A549 (cell line): ENCODE results near the gene SEMA3B. TPM values are rescaled to one million over a fixed set of nuclear protein-coding genes. Genes with fewer than 3 reads are reported as not detected.

Experiments used
- ATAC-seq, 2 experiments: fragments of 200-7000 bp in 1 of 2; fragments of >200 bp in 1 of 2; cut with Nextera tagmentation in 1 of 2; cut with Tn5 transposase in 1 of 2; 3 replicates each; pipeline versions ENCODE4 v1.8.0 to v1.9.1; 2018 to 2020; ENCODE audit warnings: mild to moderate bottlenecking in 1 of 2, moderate library complexity in 1 of 2
- CTCF ChIA-PET: fragments of 300-600 bp; sonication (Branson Sonifier 250); formaldehyde crosslinking; extraction: SDS; loops from one replicate; lab custom pipeline; 2021; ENCODE audit warnings: antibody characterized with exemption, inconsistent platforms; lab: Yijun Ruan, JAX
- POLR2A ChIA-PET: fragments of 350-600 bp; formaldehyde crosslinking; extraction: SDS; loops from one replicate; lab custom pipeline; 2021; ENCODE audit warnings: antibody characterized with exemption, inconsistent platforms; lab: Yijun Ruan, JAX
- DNase-seq, 2 experiments: peaks; one replicate each; pipeline versions ENCODE4 v3.0.0 to v3.0.0-alpha.2; 2011 to 2016; ENCODE audit warnings: low read depth in 1 of 2, low spot score in 1 of 2
- FAIRE-seq: peaks from 2 replicates; lab custom pipeline; 2011; peaks lifted over from hg19 to GRCh38; lab: Jason Lieb, UNC
- H3K27ac ChIP-seq, 2 experiments: fragments of >200 bp; sonication (Bioruptor Twin); formaldehyde crosslinking; 3 replicates each; pipeline ENCODE4 v1.5.1; 2016 to 2017
- H3K4me1 ChIP-seq: fragments of >200 bp; sonication (Bioruptor Twin); formaldehyde crosslinking; 3 replicates; pipeline ENCODE4 v1.6.1; 2016
- H3K4me2 ChIP-seq: fragments of >200 bp; sonication (Bioruptor Twin); formaldehyde crosslinking; 3 replicates; pipeline ENCODE4 v1.6.1; 2016
- H3K4me3 ChIP-seq: fragments of >200 bp; sonication (Bioruptor Twin); formaldehyde crosslinking; 3 replicates; pipeline ENCODE4 v1.5.1; 2016
- H3K9me3 ChIP-seq: fragments of >200 bp; sonication (Bioruptor Twin); formaldehyde crosslinking; 3 replicates; pipeline ENCODE4 v1.6.1; 2016
- BCL3 ChIP-seq: fragments of >200 bp; sonication (Bioruptor Twin); formaldehyde crosslinking; IDR thresholded peaks from 3 replicates; pipeline ENCODE4 v1.6.1; 2016
- CBX2 ChIP-seq: fragments of 200-600 bp; sonication (generic); IDR thresholded peaks from 2 replicates; pipeline ENCODE4 v1.6.1; 2016; ENCODE audit warnings: low read depth, mild to moderate bottlenecking, borderline replicate concordance
- CHD4 ChIP-seq: fragments of 200-600 bp; sonication (generic); IDR thresholded peaks from 2 replicates; pipeline ENCODE4 v1.6.1; 2016; ENCODE audit warnings: antibody characterized with exemption, mild to moderate bottlenecking, borderline replicate concordance
- E2F6 ChIP-seq: IDR thresholded peaks from 2 replicates; pipeline ENCODE4 v1.6.1; 2012; ENCODE audit warnings: low read depth, borderline replicate concordance
- ELK1 ChIP-seq: fragments of 150-350 bp; IDR thresholded peaks from 2 replicates; pipeline ENCODE4 v1.6.1; 2014; ENCODE audit warnings: low read depth, mild to moderate bottlenecking, low read length
- EP300 ChIP-seq, 2 experiments: fragments of >200 bp; sonication (Bioruptor Twin); formaldehyde crosslinking; IDR thresholded peaks; 2 replicates in 1 of 2; 3 replicates in 1 of 2; pipeline ENCODE4 v1.6.1; 2016 to 2017
- ESRRA ChIP-seq: fragments of 150-350 bp; IDR thresholded peaks from 2 replicates; pipeline ENCODE4 v1.6.1; 2014; ENCODE audit warnings: mild to moderate bottlenecking, low read length, borderline replicate concordance
- FOSB ChIP-seq: fragments of 250-450 bp; sonication (Bioruptor Pico); IDR thresholded peaks from 2 replicates; pipeline ENCODE4 v1.5.0; 2020; ENCODE audit warnings: mild to moderate bottlenecking, moderate library complexity
- FOSL2 ChIP-seq, 2 experiments: fragments of 450-650 bp in 1 of 2; fragments of >200 bp in 1 of 2; sonication (Bioruptor Twin) in 1 of 2; formaldehyde crosslinking; IDR thresholded peaks; 2 replicates each; pipeline versions ENCODE4 v1.5.0 to v1.6.1; 2016 to 2020; ENCODE audit warnings: mild to moderate bottlenecking in 1 of 2, moderate library complexity in 1 of 2
- FOXS1 ChIP-seq: fragments of 250-450 bp; sonication (Bioruptor Pico); IDR thresholded peaks from 2 replicates; pipeline ENCODE4 v1.5.0; 2020; ENCODE audit warnings: mild to moderate bottlenecking, moderate library complexity
- GATA3 ChIP-seq: IDR thresholded peaks from 2 replicates; pipeline ENCODE4 v1.6.1; 2012; ENCODE audit warnings: borderline replicate concordance
- HOXA7 ChIP-seq: fragments of 250-450 bp; sonication (Bioruptor Pico); IDR thresholded peaks from 2 replicates; pipeline ENCODE4 v1.5.0; 2020; ENCODE audit warnings: mild to moderate bottlenecking, moderate library complexity
- HOXB5 ChIP-seq: fragments of 250-450 bp; sonication (Bioruptor Pico); IDR thresholded peaks from 2 replicates; pipeline ENCODE4 v1.5.0; 2020; ENCODE audit warnings: mild to moderate bottlenecking, moderate library complexity
- JUN ChIP-seq, 2 experiments: fragments of >200 bp; sonication (Bioruptor Twin); formaldehyde crosslinking; IDR thresholded peaks; 2 replicates in 1 of 2; 3 replicates in 1 of 2; pipeline ENCODE4 v1.6.1; 2016 to 2017
- JUNB ChIP-seq: fragments of >200 bp; sonication (Bioruptor Twin); formaldehyde crosslinking; IDR thresholded peaks from 2 replicates; pipeline ENCODE4 v1.6.1; 2016
- POLR2AphosphoS2 ChIP-seq: conservative IDR thresholded peaks from 2 replicates; pipeline ENCODE4 v1.6.1; 2012; ENCODE audit warnings: low read length, improper control_type of control experiment, inconsistent platforms
- RARB ChIP-seq: fragments of 250-450 bp; sonication (Bioruptor Pico); IDR thresholded peaks from 2 replicates; pipeline ENCODE4 v1.8.0; 2021; ENCODE audit warnings: mild to moderate bottlenecking, moderate library complexity
- REST ChIP-seq: fragments of 200-600 bp; sonication (generic); IDR thresholded peaks from 2 replicates; pipeline ENCODE4 v1.6.1; 2016; ENCODE audit warnings: antibody characterized with exemption, mild to moderate bottlenecking, moderate library complexity
- SREBF2 ChIP-seq: fragments of 450-650 bp; IDR thresholded peaks from 2 replicates; pipeline ENCODE4 v1.6.1; 2014; ENCODE audit warnings: mild to moderate bottlenecking, moderate library complexity
- ZC3H11A ChIP-seq: fragments of 450-650 bp; IDR thresholded peaks from 2 replicates; pipeline ENCODE4 v1.6.1; 2014; ENCODE audit warnings: antibody characterized with exemption, mild to moderate bottlenecking
- ZFP36 ChIP-seq: fragments of 450-650 bp; IDR thresholded peaks from 2 replicates; pipeline ENCODE4 v1.6.1; 2014; ENCODE audit warnings: borderline replicate concordance; ENCODE audit not compliant: partially characterized antibody
- WGBS: methylation state at CpG from one replicate; pipeline ENCODE4 v1.1.6; 2017; ENCODE audit errors: missing lambda C conversion rate; 5-methylcytosine and 5-hydroxymethylcytosine counted together
- polyA plus RNA-seq, 4 experiments: library from polyadenylated mRNA; depleted of rRNA in 3 of 4; stranded (reverse); fragments of >200 nt; fragmentation: RNase III in 1 of 4; extraction: RNeasy Plus Mini Kit Qiagen cat#74134 plus additional on column Dnase treatment in 1 of 4; gene quantifications; 2 replicates in 3 of 4; 3 replicates in 1 of 4; pipeline ENCODE4 v1.2.3, GENCODE V29; 2011 to 2017

The SEMA3B gene
- polyA plus RNA-seq, 2 of the 4 experiments (the other 2 are of a cell fraction), result 6.5 to 7.4 TPM

- TF ChIP-seq HOXA7 (CRISPR knock-in tag), result no peak
- no peak for TF ChIP-seq ZFP36
- no peak for TF ChIP-seq REST
- TF ChIP-seq SREBF2, result no peak
- no peak for TF ChIP-seq RARB (CRISPR knock-in tag)
- no peak for TF ChIP-seq GATA3
- TF ChIP-seq FOXS1, result no peak
- TF ChIP-seq FOSB, result no peak
- TF ChIP-seq JUNB, result no peak
- no peak for TF ChIP-seq ESRRA
- TF ChIP-seq FOSL2 (IDR thresholded peaks at IDR 0.05), result no peak
- no peak for TF ChIP-seq FOSL2 (CRISPR knock-in tag; IDR thresholded peaks at IDR 0.05)
- TF ChIP-seq CHD4, result no peak
- no peak for TF ChIP-seq JUN (IDR thresholded peaks at IDR 0.05)
- no peak for TF ChIP-seq ELK1
- no peak for TF ChIP-seq POLR2AphosphoS2
- no peak for TF ChIP-seq EP300 (IDR thresholded peaks at IDR 0.05)
- DNase-seq, result no peak
- ChIA-PET POLR2A (no interaction called here), CTCF (interaction anchor here (1.2 to 7.8 kb wide), 5 partner anchors 9 to 47 kb away, joined by 4 to 55 read pairs (median 5); no protein-coding TSS in a partner anchor)
- 100% methylated on average over 2 of the region's 4 CpGs for WGBS
- Histone ChIP-seq H3K9me3 (no peaks in the 10 kb centered on the region), H3K4me1 (peaks cover 32% of the 10 kb centered on the region), H3K4me2 (no peak overlapping the region), H3K4me3 (no peak overlapping the region), H3K27ac (no peak overlapping the region)
- no peak for ATAC-seq
- no peak for FAIRE-seq
Observed at GRCh38 chr3:50241163-50241562, 27.8 kb upstream of the SEMA3B start.

GRCh38 chr3:50241713-50242380 lies 27.1 kb upstream of the SEMA3B start:
- POLR2A ChIA-PET, result no interaction called here
- no peak overlapping the region for H3K27ac ChIP-seq
- 93% methylated on average over 3 of the region's 7 CpGs for WGBS
- no peak for FAIRE-seq
- peaks cover 35% of the 10 kb centered on the region for H3K4me1 ChIP-seq
- CTCF ChIA-PET, result interaction anchor here (1.6 to 7.8 kb wide), 4 partner anchors 8 to 47 kb away, joined by 4 to 55 read pairs (median 16); no protein-coding TSS in a partner anchor
- no peak for TF ChIP-seq E2F6
- no peak for TF ChIP-seq FOSL2 (IDR thresholded peaks at IDR 0.05)
- TF ChIP-seq FOSL2 (CRISPR knock-in tag; IDR thresholded peaks at IDR 0.05), result no peak
- TF ChIP-seq HOXB5 (CRISPR knock-in tag), result no peak
- TF ChIP-seq ZC3H11A, result no peak
- TF ChIP-seq CBX2, result no peak
- TF ChIP-seq BCL3, result no peak
- no peak for TF ChIP-seq GATA3
- no peak for TF ChIP-seq FOXS1
- no peak overlapping the region for H3K4me2 ChIP-seq
- DNase-seq, result no peak
- no peak for ATAC-seq
- no peak overlapping the region for H3K4me3 ChIP-seq
- no peaks in the 10 kb centered on the region for H3K9me3 ChIP-seq
